Esophagus squamous epithelium (tissue), 4 donors: Measurements from ENCODE around the gene CCDC88C.

Experiments used
- CTCF ChIP-seq, 6 experiments: fragments of 450-650 bp in 4 of 6; fragments of 200-600 bp in 2 of 6; sonication (generic) in 2 of 6; IDR thresholded peaks; one replicate each; pipeline ENCODE4 v1.5.1; 2016 to 2019; ENCODE audit warnings: antibody characterized with exemption in 6 of 6, mild to moderate bottlenecking in 4 of 6, moderate library complexity in 4 of 6
- POLR2A ChIP-seq, 4 donors: fragments of 450-650 bp; IDR thresholded peaks; one replicate each; pipeline ENCODE4 v1.6.1; 2017; ENCODE audit warnings: antibody characterized with exemption in 4 of 4, mild to moderate bottlenecking in 4 of 4, moderate library complexity in 3 of 4

GRCh38 chr14:91225025-91225424 lies 192.6 kb downstream of the CCDC88C start:
- TF ChIP-seq CTCF (IDR thresholded peaks at IDR 0.05) = no peak
- TF ChIP-seq POLR2A (IDR thresholded peaks at IDR 0.05) = no peak
